Ishikawa (cell line): Measurements from ENCODE around the gene CEP131.

ENCODE experiments used
- CEBPB ChIP-seq: IDR thresholded peaks from 2 replicates; pipeline ENCODE4 v1.6.1; 2012
- CREB1 ChIP-seq: IDR thresholded peaks from 2 replicates; pipeline ENCODE4 v1.6.1; 2012; ENCODE audit warnings: low read depth
- EGR1 ChIP-seq: IDR thresholded peaks from 2 replicates; pipeline ENCODE4 v1.6.1; 2012
- EP300 ChIP-seq: IDR thresholded peaks from 2 replicates; pipeline ENCODE4 v1.6.1; 2012; ENCODE audit warnings: borderline replicate concordance
- FOXM1 ChIP-seq: IDR thresholded peaks from 2 replicates; pipeline ENCODE4 v1.6.1; 2012; ENCODE audit warnings: low read depth, borderline replicate concordance
- NFIC ChIP-seq: IDR thresholded peaks from 2 replicates; pipeline ENCODE4 v1.6.1; 2012
- RAD21 ChIP-seq: IDR thresholded peaks from 2 replicates; pipeline ENCODE4 v1.6.1; 2012; ENCODE audit warnings: low read depth
- TAF1 ChIP-seq: IDR thresholded peaks from 2 replicates; pipeline ENCODE4 v1.6.1; 2012; ENCODE audit warnings: low read depth, mild to moderate bottlenecking
- TCF12 ChIP-seq: IDR thresholded peaks from 2 replicates; pipeline ENCODE4 v1.6.1; 2012; ENCODE audit warnings: low read depth
- TEAD4 ChIP-seq: IDR thresholded peaks from 2 replicates; pipeline ENCODE4 v1.6.1; 2012
- YY1 ChIP-seq: IDR thresholded peaks from 2 replicates; pipeline ENCODE4 v1.6.1; 2012; ENCODE audit warnings: low read depth
- ZBTB7A ChIP-seq: IDR thresholded peaks from 2 replicates; pipeline ENCODE4 v1.6.1; 2012; ENCODE audit warnings: low read depth
- TF ChIP-seq, protein P1 (sequence below): IDR thresholded peaks from 2 replicates; pipeline ENCODE4 v1.6.1; 2012
- TF ChIP-seq, protein P2 (sequence below): IDR thresholded peaks from 2 replicates; pipeline ENCODE4 v1.6.1; 2012; ENCODE audit warnings: low read depth, mild to moderate bottlenecking
- TF ChIP-seq, protein P3 (sequence below): IDR thresholded peaks from 2 replicates; pipeline ENCODE4 v1.6.1; 2012

The CEP131 gene

DNA sequence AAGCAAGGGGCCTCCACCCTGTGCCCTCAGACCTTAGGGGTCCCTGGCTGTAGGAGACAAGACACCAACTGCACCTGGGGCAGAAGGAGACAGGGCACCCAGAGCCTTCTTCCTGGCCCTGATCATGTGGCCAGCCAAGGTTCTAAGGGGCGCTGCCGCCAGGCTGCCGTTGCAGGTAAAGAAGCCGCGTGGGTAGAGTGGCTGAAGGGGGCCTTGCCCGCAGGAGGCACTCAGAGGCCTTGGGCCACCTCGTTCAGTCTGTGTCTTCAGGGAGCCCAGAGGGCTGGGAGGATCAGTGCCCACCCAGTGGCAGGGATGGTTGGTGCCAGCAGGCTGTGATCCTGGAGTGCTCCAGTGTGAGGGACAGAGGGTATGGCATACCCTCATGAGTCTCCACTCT is 55.1 kb downstream of the CEP131 start:
- TF ChIP-seq, protein P1, sequence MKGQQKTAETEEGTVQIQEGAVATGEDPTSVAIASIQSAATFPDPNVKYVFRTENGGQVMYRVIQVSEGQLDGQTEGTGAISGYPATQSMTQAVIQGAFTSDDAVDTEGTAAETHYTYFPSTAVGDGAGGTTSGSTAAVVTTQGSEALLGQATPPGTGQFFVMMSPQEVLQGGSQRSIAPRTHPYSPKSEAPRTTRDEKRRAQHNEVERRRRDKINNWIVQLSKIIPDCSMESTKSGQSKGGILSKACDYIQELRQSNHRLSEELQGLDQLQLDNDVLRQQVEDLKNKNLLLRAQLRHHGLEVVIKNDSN: no peak
- TF ChIP-seq, protein P2, sequence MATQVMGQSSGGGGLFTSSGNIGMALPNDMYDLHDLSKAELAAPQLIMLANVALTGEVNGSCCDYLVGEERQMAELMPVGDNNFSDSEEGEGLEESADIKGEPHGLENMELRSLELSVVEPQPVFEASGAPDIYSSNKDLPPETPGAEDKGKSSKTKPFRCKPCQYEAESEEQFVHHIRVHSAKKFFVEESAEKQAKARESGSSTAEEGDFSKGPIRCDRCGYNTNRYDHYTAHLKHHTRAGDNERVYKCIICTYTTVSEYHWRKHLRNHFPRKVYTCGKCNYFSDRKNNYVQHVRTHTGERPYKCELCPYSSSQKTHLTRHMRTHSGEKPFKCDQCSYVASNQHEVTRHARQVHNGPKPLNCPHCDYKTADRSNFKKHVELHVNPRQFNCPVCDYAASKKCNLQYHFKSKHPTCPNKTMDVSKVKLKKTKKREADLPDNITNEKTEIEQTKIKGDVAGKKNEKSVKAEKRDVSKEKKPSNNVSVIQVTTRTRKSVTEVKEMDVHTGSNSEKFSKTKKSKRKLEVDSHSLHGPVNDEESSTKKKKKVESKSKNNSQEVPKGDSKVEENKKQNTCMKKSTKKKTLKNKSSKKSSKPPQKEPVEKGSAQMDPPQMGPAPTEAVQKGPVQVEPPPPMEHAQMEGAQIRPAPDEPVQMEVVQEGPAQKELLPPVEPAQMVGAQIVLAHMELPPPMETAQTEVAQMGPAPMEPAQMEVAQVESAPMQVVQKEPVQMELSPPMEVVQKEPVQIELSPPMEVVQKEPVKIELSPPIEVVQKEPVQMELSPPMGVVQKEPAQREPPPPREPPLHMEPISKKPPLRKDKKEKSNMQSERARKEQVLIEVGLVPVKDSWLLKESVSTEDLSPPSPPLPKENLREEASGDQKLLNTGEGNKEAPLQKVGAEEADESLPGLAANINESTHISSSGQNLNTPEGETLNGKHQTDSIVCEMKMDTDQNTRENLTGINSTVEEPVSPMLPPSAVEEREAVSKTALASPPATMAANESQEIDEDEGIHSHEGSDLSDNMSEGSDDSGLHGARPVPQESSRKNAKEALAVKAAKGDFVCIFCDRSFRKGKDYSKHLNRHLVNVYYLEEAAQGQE: no peak
- no peak for TF ChIP-seq NFIC
- TF ChIP-seq, protein P3, sequence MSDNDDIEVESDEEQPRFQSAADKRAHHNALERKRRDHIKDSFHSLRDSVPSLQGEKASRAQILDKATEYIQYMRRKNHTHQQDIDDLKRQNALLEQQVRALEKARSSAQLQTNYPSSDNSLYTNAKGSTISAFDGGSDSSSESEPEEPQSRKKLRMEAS: no peak
- TF ChIP-seq RAD21: no peak
- TF ChIP-seq CEBPB: no peak
- TF ChIP-seq CREB1: no peak
- TF ChIP-seq TCF12: no peak
- TF ChIP-seq ZBTB7A: no peak
- TF ChIP-seq YY1: no peak
- TF ChIP-seq TEAD4: no peak

DNA sequence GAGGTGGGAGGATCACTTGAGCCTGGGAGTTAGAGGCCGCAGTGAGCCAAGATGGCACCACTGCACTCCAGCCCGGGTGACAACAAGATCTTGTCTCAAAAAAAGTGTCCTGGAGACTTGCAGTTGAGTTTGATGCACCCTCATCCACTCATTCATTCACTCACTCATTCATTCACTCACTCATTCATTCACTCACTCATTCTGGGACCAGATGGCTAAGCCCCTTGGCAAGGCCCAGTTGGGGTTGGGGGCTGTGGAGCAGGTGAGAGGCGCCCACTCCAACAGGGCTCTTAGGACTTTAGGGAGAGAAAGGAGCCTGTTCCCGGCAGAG is 55.6 kb downstream of the CEP131 start:
- TF ChIP-seq, protein P1: no peak
- TF ChIP-seq ZBTB7A (no peak), TCF12 (no peak), CEBPB (no peak), RAD21 (no peak), NFIC (no peak), YY1 (no peak), TAF1 (no peak), EGR1 (no peak), FOXM1 (no peak), TEAD4 (no peak), CREB1 (no peak), EP300 (no peak)
- TF ChIP-seq, protein P2: no peak
- TF ChIP-seq, protein P3: no peak

DNA sequence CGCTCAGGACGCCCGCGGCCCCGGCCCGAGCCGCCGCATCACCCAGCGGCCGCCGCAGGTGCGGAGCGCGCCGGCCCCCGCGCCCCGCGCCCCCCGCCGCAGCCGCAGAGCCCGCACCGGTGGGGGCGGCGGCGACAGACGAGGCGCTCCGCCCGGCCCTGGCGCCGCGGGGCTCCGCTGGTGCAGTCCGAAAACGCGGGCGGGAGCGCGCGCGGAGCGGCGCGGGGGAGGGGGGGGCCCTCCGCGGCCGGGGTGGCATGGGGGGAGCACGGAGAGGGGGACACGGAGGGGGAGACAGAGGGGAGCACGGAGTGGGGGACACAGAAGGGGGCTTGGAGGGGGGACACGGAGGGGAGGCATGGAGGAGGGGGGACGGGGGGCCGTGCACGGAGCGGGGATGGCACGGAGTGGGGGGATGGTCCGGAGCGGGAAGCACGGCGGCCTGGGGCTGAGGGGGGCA is 56.7 kb downstream of the CEP131 start, which contains the start of gene AATK:
TSS of gene AATK (minus strand) at position 189 of the 460 bp plus-strand sequence. CDS start 229 bp downstream, outside the sequence.
- TF ChIP-seq, protein P1: no peak
- TF ChIP-seq, protein P3: no peak
- no peak for TF ChIP-seq ZBTB7A
- TF ChIP-seq, protein P2: no peak
- no peak for TF ChIP-seq TAF1
- TF ChIP-seq NFIC: no peak
- TF ChIP-seq YY1: no peak
- no peak for TF ChIP-seq CREB1
- no peak for TF ChIP-seq CEBPB
- TF ChIP-seq EP300: no peak
- no peak for TF ChIP-seq TCF12
- TF ChIP-seq EGR1: no peak
- TF ChIP-seq RAD21: no peak
